Fibroblast of the aortic adventitia (primary cell): ENCODE measurements around the gene RFTN2. TPM values are rescaled to one million over a fixed set of nuclear protein-coding genes. Genes with fewer than 3 reads are reported as not detected.
"Not testable (repeated sequence)": the region's sequence is repeated elsewhere in the genome, so short reads cannot be mapped to it uniquely, and the experiment has no call there.

Source experiments
- DNase-seq: peaks from one replicate; pipeline ENCODE4 v3.0.0-alpha.2; 2010; ENCODE audit warnings: low read depth
- H3K4me3 ChIP-seq: 2 replicates; pipeline ENCODE4 v1.5.1; 2011; ENCODE audit warnings: low read depth, mild to moderate bottlenecking, control low read depth, low read length, moderate library complexity
- CTCF ChIP-seq: IDR thresholded peaks from 2 replicates; pipeline ENCODE4 v1.5.1; 2011; ENCODE audit warnings: mild to moderate bottlenecking, low read length, control low read depth, inconsistent platforms; ENCODE audit not compliant: insufficient read depth
- total RNA-seq: library from RNA; depleted of rRNA; stranded (reverse); fragments of >200 nt; gene quantifications from 2 replicates; pipeline ENCODE4 v1.2.3, GENCODE V29; 2012; ENCODE audit warnings: low replicate concordance

The RFTN2 gene
- total RNA-seq: 6.4 and 16.4 TPM in 2 replicates

GRCh38 chr2:197675246-197675645 lies at the start of gene RFTN2:
Gene RFTN2 (minus strand): TSS chr2:197675587. CDS start chr2:197675458, 129 bp downstream.
- DNase-seq: no peak
- no peak for TF ChIP-seq CTCF
- H3K4me3 ChIP-seq: peak within 1 kb of the TSS; percentile 55

GRCh38 chr2:197717863-197718262 lies 42.5 kb upstream of the RFTN2 start:
- H3K4me3 ChIP-seq: no peak overlapping the region
- TF ChIP-seq CTCF: no peak
- no peak for DNase-seq

GRCh38 chr2:197713271-197713670 lies 37.9 kb upstream of the RFTN2 start:
- DNase-seq: no peak
- TF ChIP-seq CTCF: no peak
- no peak overlapping the region for H3K4me3 ChIP-seq

- no peak overlapping the region for H3K4me3 ChIP-seq
- TF ChIP-seq CTCF: no peak
- no peak for DNase-seq
Observed at GRCh38 chr2:197711578-197711977, 36.2 kb upstream of the RFTN2 start.

- H3K4me3 ChIP-seq: no peak overlapping the region
- no peak for DNase-seq
- no peak for TF ChIP-seq CTCF
Observed at GRCh38 chr2:197710424-197711042, 35.1 kb upstream of the RFTN2 start.

- not testable (repeated sequence) for H3K4me3 ChIP-seq, DNase-seq
Observed at GRCh38 chr2:197709140-197709539, 33.8 kb upstream of the RFTN2 start.

GRCh38 chr2:197708331-197708730 lies 32.9 kb upstream of the RFTN2 start:
- DNase-seq: peak; percentile 66
- no peak overlapping the region for H3K4me3 ChIP-seq
- TF ChIP-seq CTCF: no peak
